ENCODE data around the gene ELK4. TPM values are rescaled to one million over a fixed set of nuclear protein-coding genes. Genes with fewer than 3 reads are reported as not detected.

Gene ELK4
- total and polyA plus RNA-seq, 2 of the 13 experiments (the other 11 are each of a cell fraction or from before 2014, with no cell fraction given): 8.3 to 13.1 TPM

DNA sequence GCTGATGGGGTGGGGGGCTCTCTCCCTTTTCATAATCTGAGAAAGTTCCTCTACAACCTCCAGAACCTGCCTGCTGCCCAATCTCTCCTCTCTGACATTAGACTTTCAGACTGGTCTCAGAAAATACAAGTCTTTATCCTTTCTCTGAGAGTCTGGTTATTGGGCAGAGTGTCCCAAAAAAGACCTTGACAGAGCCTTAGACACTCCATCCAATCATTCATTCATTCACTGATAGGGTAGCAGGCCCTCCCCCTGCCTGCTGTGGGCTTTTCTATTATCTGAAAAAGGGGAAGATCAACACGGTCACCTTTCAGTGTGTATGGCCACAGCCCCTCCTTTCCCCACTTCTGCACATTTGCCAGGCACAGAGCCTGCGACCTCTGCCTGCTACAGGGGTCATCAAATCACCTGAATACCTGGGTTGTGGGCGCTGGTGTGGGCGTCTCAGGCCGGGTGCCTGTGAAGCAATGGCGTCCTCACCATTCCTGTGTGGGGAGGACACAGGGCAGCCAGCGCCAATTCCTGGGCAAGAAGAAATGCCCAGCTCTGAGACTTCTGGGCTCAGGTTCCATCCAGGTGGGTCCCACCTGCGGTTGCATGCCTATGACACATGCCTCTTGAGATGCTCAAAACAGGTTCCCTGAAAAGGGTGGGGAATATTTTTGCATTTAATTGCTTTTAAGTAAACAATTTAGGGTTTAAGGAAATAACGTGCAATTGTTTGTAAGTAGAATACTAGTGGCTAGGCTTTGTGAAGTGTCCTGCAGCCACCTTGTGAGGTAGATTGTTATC is 52.8 kb downstream of the ELK4 start:
- Histone ChIP-seq H3K4me1 (ENCODE audit: insufficient read depth, low read length) (peaks cover 29% of the 10 kb centered on the region), H2AFZ (ENCODE audit: low read length) (no peak overlapping the region), H3K27me3 (ENCODE audit: control insufficient read depth in 1 of 2, insufficient read depth in 2 of 2, low read length in 2 of 2) (peaks cover 16 to 73% of the 10 kb centered on the region in 2 experiments), H3K9me3 (ENCODE audit: low read length) (no peaks in the 10 kb centered on the region), H3K27ac (ENCODE audit: extremely low read length, insufficient read depth, low read length) (no peak overlapping the region), H3K79me2 (ENCODE audit: insufficient read depth, low read length) (no peaks in the 10 kb centered on the region), H3K4me2 (ENCODE audit: low read depth, low read length) (no peak overlapping the region), H3K4me3 (replicated peaks in 1 of 3; ENCODE audit: insufficient read depth in 1 of 3, low read depth in 2 of 3, low read length in 3 of 3) (no peak overlapping the region), H4K20me1 (ENCODE audit: insufficient read depth, low read length) (no peaks in the 10 kb centered on the region), H3K36me3 (replicated peaks in 1 of 2; ENCODE audit: control insufficient read depth in 1 of 2, insufficient read depth in 2 of 2, low read length in 2 of 2) (no peaks in the 10 kb centered on the region), H3K9ac (ENCODE audit: insufficient read depth, low read depth, low read length) (no peak overlapping the region)
- in situ Hi-C loops (cut with HindIII; ENCODE audit: extremely low pct_ligation_motif_present, low pct_unique_long_range_greater_than_20kb): no loop called here
- intact Hi-C loops (cut with micrococcal nuclease; ENCODE audit: unreplicated experiment): no loop called here
- DNase-seq (ENCODE audit: low spot score) (no peak), ATAC-seq (no peak), FAIRE-seq (no peak)
- WGBS (ENCODE audit: low lambda C conversion rate): 0% methylated on average over 5 of the region's 9 CpGs
- POLR2A ChIA-PET: no interaction called here
- CTCF ChIA-PET (ENCODE audit: low intra/inter-chr PET ratio, low total read pairs): no interaction called here
- TF ChIP-seq, protein P1, sequence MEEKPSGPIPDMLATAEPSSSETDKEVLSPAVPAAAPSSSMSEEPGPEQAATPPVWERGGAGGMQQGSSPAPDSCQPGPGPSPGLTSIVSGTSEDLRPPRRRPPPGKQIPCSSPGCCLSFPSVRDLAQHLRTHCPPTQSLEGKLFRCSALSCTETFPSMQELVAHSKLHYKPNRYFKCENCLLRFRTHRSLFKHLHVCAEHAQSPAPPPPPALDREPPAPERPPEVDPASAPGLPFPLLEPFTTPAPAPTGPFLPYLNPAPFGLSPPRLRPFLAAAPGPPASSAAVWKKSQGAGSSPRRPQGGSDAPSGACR (CRISPR knock-in tag; IDR thresholded peaks at IDR 0.05): no peak
- BruUV-seq (replicated peaks): no TSS peak

DNA sequence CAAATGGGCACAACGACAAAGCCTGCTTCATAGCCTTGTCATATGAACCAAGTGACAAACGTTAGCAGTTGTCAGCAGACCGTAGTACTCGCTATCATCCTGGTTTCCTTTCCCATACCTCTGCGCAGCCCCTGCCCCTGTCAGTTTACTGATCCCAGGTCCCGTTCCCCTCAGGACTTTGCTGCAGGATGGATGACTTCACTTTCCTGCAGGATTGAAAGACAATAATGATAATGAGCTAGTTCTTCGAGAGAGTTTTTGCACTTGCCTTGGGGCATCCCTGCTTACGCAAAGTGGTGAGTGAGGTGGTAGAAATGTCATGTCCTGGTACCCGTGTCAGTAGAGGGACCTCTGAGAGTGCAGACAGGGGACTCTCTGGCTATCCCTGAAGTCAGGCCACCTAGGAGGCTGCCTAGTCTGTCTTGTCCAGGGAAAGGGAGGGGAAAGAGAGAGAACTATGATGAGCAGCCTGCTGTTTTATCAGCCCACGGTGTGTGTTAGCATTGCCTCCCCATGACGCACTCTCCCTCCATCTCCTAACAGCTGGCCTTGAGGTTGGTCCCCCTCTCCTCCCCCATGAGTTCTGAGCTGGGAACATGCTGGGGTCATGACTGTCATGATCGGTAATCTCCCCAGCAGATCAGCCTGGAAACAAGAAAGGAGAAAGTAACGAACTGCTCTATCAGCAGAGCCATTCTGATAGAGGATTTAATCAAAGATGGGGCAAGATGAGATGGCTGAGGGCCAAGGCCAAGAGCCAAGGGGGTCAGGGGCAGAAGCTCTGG is 53.7 kb downstream of the ELK4 start:
- ChIA-PET CTCF (ENCODE audit: low intra/inter-chr PET ratio, low total read pairs) (no interaction called here), POLR2A (no interaction called here)
- ATAC-seq: no peak
- Histone ChIP-seq H3K27ac (ENCODE audit: extremely low read length, insufficient read depth, low read length) (no peak overlapping the region), H3K79me2 (ENCODE audit: insufficient read depth, low read length) (no peaks in the 10 kb centered on the region), H3K27me3 (ENCODE audit: control insufficient read depth in 1 of 2, insufficient read depth in 2 of 2, low read length in 2 of 2) (peaks cover 16 to 73% of the 10 kb centered on the region in 2 experiments), H3K4me1 (ENCODE audit: insufficient read depth, low read length) (peaks cover 22% of the 10 kb centered on the region), H2AFZ (ENCODE audit: low read length) (no peak overlapping the region), H3K9me3 (ENCODE audit: low read length) (no peaks in the 10 kb centered on the region), H3K4me2 (ENCODE audit: low read depth, low read length) (no peak overlapping the region), H3K36me3 (replicated peaks in 1 of 2; ENCODE audit: control insufficient read depth in 1 of 2, insufficient read depth in 2 of 2, low read length in 2 of 2) (no peaks in the 10 kb centered on the region), H3K9ac (ENCODE audit: insufficient read depth, low read depth, low read length) (no peak overlapping the region), H4K20me1 (ENCODE audit: insufficient read depth, low read length) (no peaks in the 10 kb centered on the region), H3K4me3 (replicated peaks in 1 of 3; ENCODE audit: insufficient read depth in 1 of 3, low read depth in 2 of 3, low read length in 3 of 3) (no peak overlapping the region)
- in situ Hi-C loops (cut with HindIII; ENCODE audit: extremely low pct_ligation_motif_present, low pct_unique_long_range_greater_than_20kb): no loop called here
- WGBS (ENCODE audit: low lambda C conversion rate): 12% methylated on average over 13 of the region's 13 CpGs
- no peak for DNase-seq (ENCODE audit: low spot score)
- intact Hi-C loops (cut with micrococcal nuclease; ENCODE audit: unreplicated experiment): no loop called here
- no peak for FAIRE-seq
- BruUV-seq (replicated peaks): no TSS peak
- TF ChIP-seq, protein P2, sequence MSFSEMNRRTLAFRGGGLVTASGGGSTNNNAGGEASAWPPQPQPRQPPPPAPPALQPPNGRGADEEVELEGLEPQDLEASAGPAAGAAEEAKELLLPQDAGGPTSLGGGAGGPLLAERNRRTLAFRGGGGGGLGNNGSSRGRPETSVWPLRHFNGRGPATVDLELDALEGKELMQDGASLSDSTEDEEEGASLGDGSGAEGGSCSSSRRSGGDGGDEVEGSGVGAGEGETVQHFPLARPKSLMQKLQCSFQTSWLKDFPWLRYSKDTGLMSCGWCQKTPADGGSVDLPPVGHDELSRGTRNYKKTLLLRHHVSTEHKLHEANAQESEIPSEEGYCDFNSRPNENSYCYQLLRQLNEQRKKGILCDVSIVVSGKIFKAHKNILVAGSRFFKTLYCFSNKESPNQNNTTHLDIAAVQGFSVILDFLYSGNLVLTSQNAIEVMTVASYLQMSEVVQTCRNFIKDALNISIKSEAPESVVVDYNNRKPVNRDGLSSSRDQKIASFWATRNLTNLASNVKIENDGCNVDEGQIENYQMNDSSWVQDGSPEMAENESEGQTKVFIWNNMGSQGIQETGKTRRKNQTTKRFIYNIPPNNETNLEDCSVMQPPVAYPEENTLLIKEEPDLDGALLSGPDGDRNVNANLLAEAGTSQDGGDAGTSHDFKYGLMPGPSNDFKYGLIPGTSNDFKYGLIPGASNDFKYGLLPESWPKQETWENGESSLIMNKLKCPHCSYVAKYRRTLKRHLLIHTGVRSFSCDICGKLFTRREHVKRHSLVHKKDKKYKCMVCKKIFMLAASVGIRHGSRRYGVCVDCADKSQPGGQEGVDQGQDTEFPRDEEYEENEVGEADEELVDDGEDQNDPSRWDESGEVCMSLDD (CRISPR knock-in tag; IDR thresholded peaks at IDR 0.05; ENCODE audit: borderline replicate concordance): no peak
- TF ChIP-seq, protein P3, sequence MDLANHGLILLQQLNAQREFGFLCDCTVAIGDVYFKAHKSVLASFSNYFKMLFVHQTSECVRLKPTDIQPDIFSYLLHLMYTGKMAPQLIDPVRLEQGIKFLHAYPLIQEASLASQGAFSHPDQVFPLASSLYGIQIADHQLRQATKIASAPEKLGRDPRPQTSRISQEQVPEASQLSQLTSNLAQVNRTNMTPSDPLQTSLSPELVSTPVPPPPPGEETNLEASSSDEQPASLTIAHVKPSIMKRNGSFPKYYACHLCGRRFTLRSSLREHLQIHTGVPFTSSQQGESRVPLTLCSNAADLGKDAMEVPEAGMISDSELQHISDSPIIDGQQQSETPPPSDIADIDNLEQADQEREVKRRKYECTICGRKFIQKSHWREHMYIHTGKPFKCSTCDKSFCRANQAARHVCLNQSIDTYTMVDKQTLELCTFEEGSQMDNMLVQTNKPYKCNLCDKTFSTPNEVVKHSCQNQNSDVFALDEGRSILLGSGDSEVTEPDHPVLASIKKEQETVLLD (CRISPR knock-in tag; IDR thresholded peaks at IDR 0.05; ENCODE audit: low read depth): no peak
- TF ChIP-seq, protein P4, sequence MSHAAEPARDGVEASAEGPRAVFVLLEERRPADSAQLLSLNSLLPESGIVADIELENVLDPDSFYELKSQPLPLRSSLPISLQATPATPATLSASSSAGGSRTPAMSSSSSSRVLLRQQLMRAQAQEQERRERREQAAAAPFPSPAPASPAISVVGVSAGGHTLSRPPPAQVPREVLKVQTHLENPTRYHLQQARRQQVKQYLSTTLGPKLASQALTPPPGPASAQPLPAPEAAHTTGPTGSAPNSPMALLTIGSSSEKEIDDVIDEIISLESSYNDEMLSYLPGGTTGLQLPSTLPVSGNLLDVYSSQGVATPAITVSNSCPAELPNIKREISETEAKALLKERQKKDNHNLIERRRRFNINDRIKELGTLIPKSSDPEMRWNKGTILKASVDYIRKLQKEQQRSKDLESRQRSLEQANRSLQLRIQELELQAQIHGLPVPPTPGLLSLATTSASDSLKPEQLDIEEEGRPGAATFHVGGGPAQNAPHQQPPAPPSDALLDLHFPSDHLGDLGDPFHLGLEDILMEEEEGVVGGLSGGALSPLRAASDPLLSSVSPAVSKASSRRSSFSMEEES (CRISPR knock-in tag; IDR thresholded peaks at IDR 0.05): no peak
- TF ChIP-seq ZNF496 (CRISPR knock-in tag; IDR thresholded peaks at IDR 0.05; ENCODE audit: insufficient replicate concordance) (no peak), NFRKB (IDR thresholded peaks at IDR 0.05) (no peak)
